ENCODE data around the gene SLC6A6. TPM values are rescaled to one million over a fixed set of nuclear protein-coding genes. Genes with fewer than 3 reads are reported as not detected.
"Not testable (repeated sequence)": the region's sequence is repeated elsewhere in the genome, so short reads cannot be mapped to it uniquely, and the experiment has no call there.

The SLC6A6 gene
- total RNA-seq, 1 experiment from 2014 or later = 25.5 TPM

DNA sequence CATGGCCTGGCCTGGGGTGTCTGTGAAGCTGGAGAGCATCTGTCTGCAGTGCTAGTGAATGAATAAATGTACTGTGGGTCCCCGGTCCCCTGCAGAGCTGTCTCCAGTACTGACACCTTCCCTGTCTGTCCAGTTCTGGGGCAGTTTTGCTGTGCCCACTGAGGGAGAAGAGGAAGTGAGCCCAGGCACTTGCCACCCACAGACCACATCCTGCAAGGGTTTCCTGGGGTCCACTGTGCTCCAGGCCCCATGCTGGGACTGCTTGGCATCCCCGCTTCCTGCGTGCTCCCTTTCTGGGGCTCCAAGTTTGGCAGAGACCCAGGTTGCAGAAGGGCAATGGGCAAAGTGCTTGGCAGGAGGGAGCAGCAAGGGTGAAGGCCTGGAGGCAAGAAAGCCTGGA, 4.9 kb upstream of the SLC6A6 start:
- no peak for DNase-seq (ENCODE audit: low read depth)

- no peak for DNase-seq (ENCODE audit: low read depth)
Measured at GRCh38 chr3:14397940-14398796, 4.2 kb upstream of the SLC6A6 start.

- DNase-seq (ENCODE audit: low read depth) = no peak
Measured at GRCh38 chr3:14398797-14399106, 3.7 kb upstream of the SLC6A6 start.

- DNase-seq (ENCODE audit: low read depth) = no peak
Measured at GRCh38 chr3:14401692-14402303, 608 bp upstream of the SLC6A6 start.

GRCh38 chr3:14403619-14404155, 1.3 kb downstream of the SLC6A6 start:
- peak; percentile 23 for DNase-seq (ENCODE audit: low read depth)

DNA sequence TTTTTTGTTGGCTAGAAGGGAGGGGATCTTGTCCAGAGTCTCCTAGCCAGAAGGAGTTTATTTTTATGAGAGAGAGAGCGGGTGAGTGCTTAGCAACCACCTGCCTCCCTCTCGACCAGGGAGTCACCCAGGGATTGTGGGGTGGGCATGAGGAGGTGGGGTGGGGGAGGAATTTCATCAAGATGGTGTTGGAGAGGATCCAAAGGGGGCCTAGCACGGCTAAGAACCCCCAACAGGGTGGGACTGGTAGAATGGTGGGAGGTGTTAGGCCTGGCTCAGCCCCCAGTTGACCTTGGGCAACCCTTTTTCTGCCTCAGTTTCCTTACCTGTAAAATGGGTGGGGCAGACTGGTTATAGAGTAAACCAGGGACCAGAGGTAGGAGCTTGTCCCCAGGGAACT, 1.8 kb downstream of the SLC6A6 start:
- no peak for DNase-seq (ENCODE audit: low read depth)

- no peak for DNase-seq (ENCODE audit: low read depth)
Measured at GRCh38 chr3:14404631-14405359, 2.4 kb downstream of the SLC6A6 start.

DNA sequence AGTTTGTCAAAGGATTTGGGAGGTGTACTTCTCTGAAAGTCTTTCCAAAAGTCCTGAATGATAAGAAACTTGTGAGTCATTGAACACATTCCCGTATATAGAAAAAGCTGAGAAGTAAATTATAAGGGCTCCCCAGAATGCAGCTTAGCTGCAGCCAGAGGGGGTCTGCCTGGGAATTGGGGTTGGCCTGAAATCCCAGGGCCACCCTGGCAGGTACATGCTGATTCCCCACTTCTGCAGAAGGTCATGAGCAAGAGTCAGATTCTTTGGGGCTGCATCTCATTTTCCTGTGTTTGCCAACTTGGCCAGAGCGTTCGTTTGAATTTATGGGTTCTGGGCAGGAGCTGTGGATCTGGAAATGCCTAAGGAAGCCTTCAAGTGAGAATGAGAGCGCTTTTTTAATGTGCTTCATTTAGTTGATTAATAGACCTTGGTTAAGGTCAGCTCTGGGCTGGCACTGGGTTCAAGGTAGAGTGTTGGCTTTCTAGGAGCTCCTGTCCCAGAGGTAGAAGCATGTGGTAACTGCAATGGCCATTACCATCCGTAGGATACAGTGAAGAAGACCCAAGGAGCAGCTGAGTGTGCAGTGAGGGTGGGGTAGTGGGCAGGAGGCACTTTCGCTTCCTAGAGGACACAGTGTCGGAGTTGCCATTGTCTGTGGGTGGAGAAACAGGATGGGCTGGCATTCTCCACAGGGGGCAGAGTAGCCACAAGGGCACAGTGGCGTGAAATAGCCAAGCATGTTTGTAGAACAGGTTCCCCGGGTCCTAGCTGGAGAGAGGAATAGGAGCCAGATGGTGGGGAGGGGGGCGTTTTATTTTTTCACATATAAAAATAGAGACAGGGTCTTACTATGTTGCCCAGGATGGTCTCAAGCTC, 3.2 kb downstream of the SLC6A6 start:
- DNase-seq (ENCODE audit: low read depth) = no peak

- DNase-seq (ENCODE audit: low read depth) = no peak
Measured at GRCh38 chr3:14406336-14406735, 3.9 kb downstream of the SLC6A6 start.

DNA sequence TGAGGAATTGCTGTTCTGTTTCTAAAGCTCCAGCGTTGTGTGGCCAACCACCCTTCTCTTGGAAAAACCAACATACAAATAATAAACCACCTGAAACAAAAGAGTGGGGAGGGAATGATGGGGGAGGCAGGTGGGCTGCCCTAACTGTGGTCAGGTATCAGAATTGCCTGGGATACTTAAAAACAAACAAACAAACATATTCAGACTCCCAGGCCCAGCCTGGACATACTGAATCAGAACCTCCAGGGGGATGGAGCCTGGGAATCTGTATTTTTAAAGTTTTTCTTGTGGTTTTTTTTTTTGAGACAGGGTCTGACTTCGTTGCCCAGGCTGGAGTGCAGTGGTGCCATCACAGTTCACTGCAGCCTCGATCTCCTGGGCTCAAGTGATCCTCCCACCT, 4.4 kb downstream of the SLC6A6 start:
- no peak for DNase-seq (ENCODE audit: low read depth)

- DNase-seq (ENCODE audit: low read depth) = no peak
Measured at GRCh38 chr3:14407203-14407602, 4.8 kb downstream of the SLC6A6 start.

GRCh38 chr3:14409779-14410063, 7.3 kb downstream of the SLC6A6 start:
- not testable (repeated sequence) for DNase-seq (ENCODE audit: low read depth)

DNA sequence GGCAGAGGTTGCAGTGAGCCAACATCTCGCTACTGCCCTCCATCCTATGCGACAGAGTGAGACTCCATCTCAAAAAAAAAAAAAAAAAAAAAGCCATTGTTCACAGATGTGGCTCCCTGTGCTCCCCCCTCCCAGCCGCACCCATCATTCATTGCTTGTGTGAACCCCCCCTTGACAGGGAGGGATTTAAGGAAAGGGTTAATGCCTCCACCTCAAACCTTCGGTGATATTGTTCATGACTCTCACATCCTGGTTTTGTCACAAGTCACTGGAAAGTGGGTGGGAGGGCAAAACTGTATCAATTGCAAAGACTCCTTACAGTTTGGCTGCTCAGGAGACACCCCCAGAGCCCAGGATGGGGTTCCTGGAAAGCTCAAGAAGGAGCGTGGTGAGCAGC, 7.7 kb downstream of the SLC6A6 start:
- DNase-seq (ENCODE audit: low read depth) = no peak

DNA sequence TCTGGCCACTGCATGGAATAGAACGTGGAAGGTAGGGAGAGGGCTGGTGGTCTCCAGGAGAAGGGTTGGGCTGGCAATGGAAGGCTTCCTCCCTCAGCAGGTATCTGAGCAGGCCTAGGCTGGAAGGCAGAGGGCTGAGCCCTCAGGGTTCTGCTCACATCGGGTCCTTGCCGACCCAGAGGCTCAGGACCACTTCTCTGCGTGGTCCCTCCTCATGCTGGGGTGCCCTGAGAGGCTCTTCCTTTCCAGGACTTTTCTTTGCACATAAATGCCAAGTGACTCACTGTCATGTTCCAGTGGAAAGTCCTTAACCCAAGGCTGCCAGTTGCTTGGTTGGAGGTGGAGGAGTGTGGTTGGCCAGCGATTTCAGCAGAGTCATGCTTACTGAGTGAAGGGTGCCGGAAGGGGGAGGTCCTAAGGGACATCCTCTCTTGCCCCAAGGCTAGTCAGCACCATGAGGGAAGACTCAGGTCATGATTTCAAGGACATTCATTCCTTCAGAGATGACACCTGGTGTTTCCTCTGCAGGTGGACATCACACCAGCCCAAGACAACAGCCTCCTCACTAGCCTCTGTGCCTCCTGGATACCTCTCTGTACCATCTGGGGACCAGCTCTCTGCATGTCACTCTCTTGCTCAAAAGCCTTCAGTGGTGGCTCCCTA, 8.2 kb downstream of the SLC6A6 start:
- peak; percentile 91 for DNase-seq (ENCODE audit: low read depth)

GRCh38 chr3:14411166-14411526, 8.7 kb downstream of the SLC6A6 start:
- DNase-seq (ENCODE audit: low read depth) = no peak

GRCh38 chr3:14411988-14412387, 9.6 kb downstream of the SLC6A6 start:
- no peak for DNase-seq (ENCODE audit: low read depth)

DNA sequence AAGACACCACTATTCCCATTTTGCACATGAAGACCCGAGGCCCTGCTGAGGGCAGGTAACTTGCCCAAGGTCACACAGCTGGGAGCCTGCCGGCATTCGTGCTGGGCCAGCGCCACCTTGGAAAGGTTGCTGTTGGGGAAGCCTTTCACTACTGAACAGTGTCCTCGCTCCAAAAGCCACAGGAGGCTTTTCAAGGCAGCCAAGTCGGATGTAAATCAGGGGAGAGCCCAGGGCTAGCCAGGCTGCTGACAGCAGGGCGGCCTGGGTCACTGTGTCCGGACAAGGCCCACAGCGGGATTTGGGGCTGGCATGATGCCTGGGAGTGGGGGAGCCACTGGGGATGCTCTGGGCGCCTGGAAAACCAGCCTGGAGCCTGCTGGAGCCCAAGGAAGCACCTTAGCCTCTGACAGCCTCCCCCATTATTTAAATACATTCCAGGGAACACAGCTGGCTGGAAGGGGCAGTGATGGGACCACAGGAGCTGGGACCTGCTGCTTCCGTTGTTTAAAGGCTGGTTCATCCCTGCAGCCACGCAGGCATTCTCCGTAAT, 10.5 kb downstream of the SLC6A6 start:
- DNase-seq (ENCODE audit: low read depth) = no peak

- peak; percentile 70 for DNase-seq (ENCODE audit: low read depth)
Measured at GRCh38 chr3:14413381-14414071, 11.1 kb downstream of the SLC6A6 start.

GRCh38 chr3:14414846-14415464, 12.5 kb downstream of the SLC6A6 start:
- DNase-seq (ENCODE audit: low read depth) = no peak

- no peak for DNase-seq (ENCODE audit: low read depth)
Measured at GRCh38 chr3:14415501-14415900, 13.1 kb downstream of the SLC6A6 start.

All from LHCN-M2 (cell line).